HepG2 (cell line): Measurements from ENCODE around the gene DDX39B. TPM values are rescaled to one million over a fixed set of nuclear protein-coding genes. Genes with fewer than 3 reads are reported as not detected.

Experiments used
- CHD2 ChIP-seq: IDR thresholded peaks from 2 replicates; pipeline ENCODE4 v1.6.1; 2011; ENCODE audit warnings: low read depth, low read length, improper control_type of control experiment
- ERF ChIP-seq: IDR thresholded peaks from 2 replicates; pipeline ENCODE4 v1.6.1; 2018; ENCODE audit warnings: missing biosample characterization, missing genetic modification reagents
- FLYWCH1 ChIP-seq: sonication (generic); formaldehyde crosslinking; IDR thresholded peaks from 2 replicates; pipeline ENCODE4 v1.8.1; 2023; ENCODE audit warnings: mild to moderate bottlenecking, missing genetic modification reagents
- FOXA3 ChIP-seq: IDR thresholded peaks from 2 replicates; pipeline ENCODE4 v1.6.1; 2016; ENCODE audit warnings: missing genetic modification reagents, missing compliant biosample characterization
- HINFP ChIP-seq: sonication (generic); formaldehyde crosslinking; IDR thresholded peaks from 2 replicates; pipeline ENCODE4 v1.4.0; 2020; ENCODE audit warnings: low read depth, mild to moderate bottlenecking, missing genetic modification reagents
- JUNB ChIP-seq: sonication (generic); formaldehyde crosslinking; IDR thresholded peaks from 2 replicates; pipeline ENCODE4 v1.8.0; 2022; ENCODE audit warnings: missing genetic modification reagents, mild to moderate bottlenecking, borderline replicate concordance
- KLF12 ChIP-seq: sonication (generic); formaldehyde crosslinking; IDR thresholded peaks from 2 replicates; pipeline ENCODE4 v1.4.0; 2020; ENCODE audit warnings: missing genetic modification reagents, borderline replicate concordance
- KLF9 ChIP-seq: IDR thresholded peaks from 2 replicates; pipeline ENCODE4 v1.6.1; 2016; ENCODE audit warnings: low read depth
- MAFF ChIP-seq: IDR thresholded peaks from 2 replicates; pipeline ENCODE4 v1.6.1; 2011; ENCODE audit warnings: low read depth, low read length, improper control_type of control experiment
- MAFK ChIP-seq, 2 experiments: IDR thresholded peaks in 1 of 2; conservative IDR thresholded peaks in 1 of 2; 2 replicates each; pipeline ENCODE4 v1.6.1; 2011; ENCODE audit warnings: improper control_type of control experiment in 2 of 2, low read length in 2 of 2
- MYC ChIP-seq: sonication (generic); formaldehyde crosslinking; IDR thresholded peaks from 2 replicates; pipeline ENCODE4 v1.9.0; 2021; ENCODE audit warnings: missing genetic modification reagents, borderline replicate concordance
- NFATC3 ChIP-seq: sonication (generic); formaldehyde crosslinking; IDR thresholded peaks from 2 replicates; pipeline ENCODE4 v1.5.1; 2020; ENCODE audit warnings: mild to moderate bottlenecking, missing genetic modification reagents
- ZNF121 ChIP-seq: sonication (generic); formaldehyde crosslinking; IDR thresholded peaks from 2 replicates; pipeline ENCODE4 v1.5.0; 2020; ENCODE audit warnings: mild to moderate bottlenecking, missing genetic modification reagents
- ZNF264 ChIP-seq: sonication (generic); formaldehyde crosslinking; IDR thresholded peaks from 2 replicates; pipeline ENCODE4 v1.4.0; 2020; ENCODE audit warnings: missing genetic modification reagents
- ZNF350 ChIP-seq: sonication (generic); formaldehyde crosslinking; IDR thresholded peaks from 2 replicates; pipeline ENCODE4 v1.4.0; 2020; ENCODE audit warnings: mild to moderate bottlenecking, low read depth, missing genetic modification reagents, borderline replicate concordance
- ZNF83 ChIP-seq: sonication (generic); formaldehyde crosslinking; IDR thresholded peaks from 2 replicates; pipeline ENCODE4 v1.4.0; 2020; ENCODE audit warnings: missing genetic modification reagents, mild to moderate bottlenecking, borderline replicate concordance
- polyA plus RNA-seq, 8 experiments: library from polyadenylated mRNA; depleted of rRNA in 3 of 8; stranded (reverse) in 7 of 8; unstranded in 1 of 8; fragments of >200 nt; fragmentation: Illumina TruSeq in 4 of 8; extraction: Trizol in 4 of 8; gene quantifications; 2 replicates each; pipeline versions ENCODE4 v1.2.1 to v1.2.3, GENCODE V29; 2011 to 2016; ENCODE audit warnings: low read depth in 4 of 8, missing spikeins in 1 of 8, mixed read lengths in 1 of 8; ENCODE audit not compliant: insufficient read depth in 1 of 8
- total RNA-seq, 5 experiments: library from RNA; depleted of rRNA; stranded (reverse); fragments of >200 nt; fragmentation: Illumina TruSeq; extraction: Trizol; gene quantifications; 2 replicates each; pipeline ENCODE4 v1.2.3, GENCODE V29; 2016; ENCODE audit warnings: low read depth in 1 of 5
- TF ChIP-seq, protein P1 (sequence below): sonication (generic); formaldehyde crosslinking; IDR thresholded peaks from 2 replicates; pipeline ENCODE4 v1.5.1; 2020; ENCODE audit warnings: missing genetic modification reagents, mild to moderate bottlenecking, borderline replicate concordance
- TF ChIP-seq, protein P2 (sequence below), 2 experiments: sonication (generic) in 1 of 2; formaldehyde crosslinking in 1 of 2; IDR thresholded peaks; 2 replicates each; pipeline versions ENCODE4 v1.4.0 to v1.6.1; 2016 to 2020; ENCODE audit warnings: borderline replicate concordance in 1 of 2, low read depth in 1 of 2, mild to moderate bottlenecking in 1 of 2, missing genetic modification reagents in 1 of 2
- TF ChIP-seq, protein P3 (sequence below): IDR thresholded peaks from 2 replicates; pipeline ENCODE4 v1.6.1; 2016; ENCODE audit warnings: low read depth, borderline replicate concordance

Gene DDX39B
- total and polyA plus RNA-seq, 2 of the 13 experiments (the other 11 are each of a cell fraction or from before 2014, with no cell fraction given) = 570 to 678 TPM

DNA sequence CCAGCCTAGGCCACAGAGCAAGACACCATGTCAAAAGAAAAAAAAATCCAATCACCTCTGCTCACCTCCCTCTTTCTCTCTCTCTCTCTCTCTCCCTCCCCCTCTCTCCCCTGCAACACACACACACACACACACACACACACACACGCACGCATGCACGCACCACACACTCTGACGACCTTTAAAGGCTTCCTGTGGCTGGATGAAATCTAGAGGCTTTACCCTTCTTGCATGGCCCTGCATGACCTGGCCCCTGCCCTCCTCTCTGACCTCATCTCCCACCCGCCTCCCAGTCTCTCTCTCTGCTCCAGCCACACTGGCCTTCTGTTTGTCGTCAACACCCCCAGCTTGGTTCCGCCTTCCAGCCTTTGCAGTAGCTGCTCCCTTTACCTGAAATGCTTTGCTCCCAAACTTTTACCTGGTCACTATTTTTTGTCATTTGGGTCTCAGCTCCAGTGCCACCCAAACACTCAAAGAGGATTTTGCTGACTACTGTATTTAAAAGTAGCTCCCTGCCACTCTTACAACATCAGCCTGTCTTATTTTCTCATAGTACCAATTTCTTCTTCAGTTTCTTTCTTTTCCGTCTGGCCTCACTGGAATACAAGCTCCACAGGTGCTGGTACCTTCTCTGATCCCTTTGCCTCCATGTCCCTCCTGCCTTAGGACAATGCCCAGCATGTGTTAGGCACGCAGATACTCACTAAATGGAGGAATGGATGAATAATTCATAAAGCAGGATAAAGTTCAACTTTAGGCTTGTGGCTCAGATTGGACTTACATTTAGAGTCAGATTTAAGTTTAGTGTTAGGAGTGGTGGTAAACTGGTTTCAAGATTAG is 25.9 kb upstream of the DDX39B start (continued):
- TF ChIP-seq JUNB (CRISPR knock-in tag) (0 out of 2 replicates have a peak, but pooled peaks have one; percentile 6), KLF9 (CRISPR knock-in tag) (no peak), ZNF264 (CRISPR knock-in tag) (no peak), CHD2 (no peak), ERF (no peak), MAFF (peak; percentile 79), MAFK (conservative IDR thresholded peaks at IDR 0.05 in 1 of 2, IDR thresholded peaks at IDR 0.05 in 1 of 2; ENCODE audit: low read length in 2 of 2) (peak; percentile 87 to 89), ZNF121 (CRISPR knock-in tag) (peak; percentile 45; the same call in 1 of the 2 replicates), HINFP (CRISPR knock-in tag) (no peak), FOXA3 (CRISPR knock-in tag) (no peak), FLYWCH1 (CRISPR knock-in tag) (no peak), MYC (CRISPR knock-in tag) (no peak), ZNF350 (no peak), NFATC3 (no peak), KLF12 (no peak), ZNF83 (CRISPR knock-in tag) (no peak)
- TF ChIP-seq, protein P1, sequence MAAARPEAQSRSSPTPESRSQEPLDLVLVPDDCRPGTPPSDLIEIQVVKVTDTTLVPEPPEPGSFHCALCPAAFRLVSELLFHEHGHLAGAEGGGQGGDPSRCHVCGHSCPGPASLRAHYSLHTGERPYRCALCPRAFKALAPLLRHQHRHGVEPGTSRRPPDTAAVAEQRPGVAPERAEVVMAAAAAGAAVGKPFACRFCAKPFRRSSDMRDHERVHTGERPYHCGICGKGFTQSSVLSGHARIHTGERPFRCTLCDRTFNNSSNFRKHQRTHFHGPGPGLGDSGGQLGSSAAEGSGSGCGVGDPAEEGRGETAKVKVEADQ = no peak
- TF ChIP-seq, protein P2, sequence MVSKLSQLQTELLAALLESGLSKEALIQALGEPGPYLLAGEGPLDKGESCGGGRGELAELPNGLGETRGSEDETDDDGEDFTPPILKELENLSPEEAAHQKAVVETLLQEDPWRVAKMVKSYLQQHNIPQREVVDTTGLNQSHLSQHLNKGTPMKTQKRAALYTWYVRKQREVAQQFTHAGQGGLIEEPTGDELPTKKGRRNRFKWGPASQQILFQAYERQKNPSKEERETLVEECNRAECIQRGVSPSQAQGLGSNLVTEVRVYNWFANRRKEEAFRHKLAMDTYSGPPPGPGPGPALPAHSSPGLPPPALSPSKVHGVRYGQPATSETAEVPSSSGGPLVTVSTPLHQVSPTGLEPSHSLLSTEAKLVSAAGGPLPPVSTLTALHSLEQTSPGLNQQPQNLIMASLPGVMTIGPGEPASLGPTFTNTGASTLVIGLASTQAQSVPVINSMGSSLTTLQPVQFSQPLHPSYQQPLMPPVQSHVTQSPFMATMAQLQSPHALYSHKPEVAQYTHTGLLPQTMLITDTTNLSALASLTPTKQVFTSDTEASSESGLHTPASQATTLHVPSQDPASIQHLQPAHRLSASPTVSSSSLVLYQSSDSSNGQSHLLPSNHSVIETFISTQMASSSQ (IDR thresholded peaks at IDR 0.05; ENCODE audit: low read depth) = no peak
- TF ChIP-seq, protein P2 (CRISPR knock-in tag; IDR thresholded peaks at IDR 0.05; ENCODE audit: borderline replicate concordance) = no peak
- TF ChIP-seq, protein P3, sequence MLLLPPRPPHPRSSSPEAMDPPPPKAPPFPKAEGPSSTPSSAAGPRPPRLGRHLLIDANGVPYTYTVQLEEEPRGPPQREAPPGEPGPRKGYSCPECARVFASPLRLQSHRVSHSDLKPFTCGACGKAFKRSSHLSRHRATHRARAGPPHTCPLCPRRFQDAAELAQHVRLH (CRISPR knock-in tag) = no peak
